ENCODE measurements around the gene EIF1. TPM values are rescaled to one million over a fixed set of nuclear protein-coding genes. Genes with fewer than 3 reads are reported as not detected.

EIF1 gene
- total and polyA plus RNA-seq, 2 donors (not counting 3 experiments of a cell fraction or from before 2014, with no cell fraction given): 168 to 814 TPM

DNA sequence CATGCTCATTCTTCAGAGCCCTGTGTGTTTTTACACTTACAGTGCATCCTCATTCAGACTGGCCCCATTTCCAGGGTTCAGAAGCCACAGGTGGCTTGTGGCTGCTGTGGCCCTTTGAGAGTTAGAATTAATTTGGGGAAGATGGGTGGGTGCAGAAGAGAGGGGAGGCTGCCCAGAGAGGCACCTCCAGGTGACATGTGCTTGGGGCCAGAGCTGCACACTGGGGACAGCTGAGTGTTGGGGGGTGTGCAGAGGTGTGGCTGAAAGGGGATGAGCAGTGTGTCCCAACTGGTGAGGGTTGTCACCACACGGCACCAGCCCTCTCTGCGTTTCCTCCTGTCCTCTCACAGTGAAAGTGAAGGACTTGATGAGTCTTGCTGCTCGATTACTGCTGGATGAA lies 6.9 kb upstream of the EIF1 start:
- Histone ChIP-seq H3K4me3 (replicated peaks in 1 of 3; ENCODE audit: insufficient read depth in 1 of 3, low read depth in 1 of 3, low read length in 3 of 3) (no peak overlapping the region), H3K4me2 (ENCODE audit: insufficient read depth, low read length) (no peak overlapping the region), H3K36me3 (ENCODE audit: control insufficient read depth in 2 of 2, extremely low read depth in 1 of 2, insufficient read depth in 2 of 2, low read length in 2 of 2) (no peaks in the 10 kb centered on the region), H3K9ac (replicated peaks; ENCODE audit: extremely low read depth, insufficient read depth, low read length) (no peak overlapping the region), H4K20me1 (replicated peaks; ENCODE audit: control insufficient read depth, extremely low read depth, insufficient read depth, low read length) (no peaks in the 10 kb centered on the region), H3K27ac (ENCODE audit: insufficient read depth, low read depth, low read length) (no peak overlapping the region), H3K79me2 (ENCODE audit: control insufficient read depth, insufficient read depth, low read length) (no peaks in the 10 kb centered on the region), H2AFZ (ENCODE audit: low read depth, low read length) (no peak overlapping the region), H3K9me3 (replicated peaks; ENCODE audit: control insufficient read depth, insufficient read depth, low read length) (no peaks in the 10 kb centered on the region), H3K4me1 (ENCODE audit: control insufficient read depth, extremely low read depth, insufficient read depth, low read length) (peaks cover 14% of the 10 kb centered on the region), H3K27me3 (ENCODE audit: control insufficient read depth in 2 of 2, insufficient read depth in 2 of 2, low read length in 2 of 2) (peaks cover 0 to 3% of the 10 kb centered on the region in 2 experiments), H3K9me1 (replicated peaks; ENCODE audit: control insufficient read depth, extremely low read depth, insufficient read depth, low read length) (no peaks in the 10 kb centered on the region)
- no peak for DNase-seq (ENCODE audit: low read depth, low spot score)
- no peak for FAIRE-seq
- BruUV-seq (replicated peaks): no TSS peak
- intact Hi-C loops (cut with micrococcal nuclease) (no loop called here), dilution Hi-C loops (cut with MboI; ENCODE audit: extremely low pct_ligation_motif_present, low sequenced_read_pairs) (no loop called here)
- TF ChIP-seq POLR2A (IDR thresholded peaks at IDR 0.05; ENCODE audit: low read depth, low read length): no peak
- no peak for TF ChIP-seq EZH2 (IDR thresholded peaks at IDR 0.05; ENCODE audit: borderline replicate concordance, low read depth, low read length, severe bottlenecking)
- TF ChIP-seq CTCF (IDR thresholded peaks at IDR 0.05; ENCODE audit: extremely low read depth in 1 of 2, insufficient read depth in 1 of 2, low read depth in 1 of 2, low read length in 2 of 2): no peak
- TF ChIP-seq JUN (IDR thresholded peaks at IDR 0.05; ENCODE audit: borderline replicate concordance, insufficient read depth, insufficient read length, low read depth): no peak
- TF ChIP-seq POLR2AphosphoS5 (IDR thresholded peaks at IDR 0.05; ENCODE audit: insufficient read depth, low read depth, low read length): no peak
- no peak for TF ChIP-seq FOS (IDR thresholded peaks at IDR 0.05; ENCODE audit: borderline replicate concordance, insufficient read depth, low read length)
- CTCF ChIA-PET: interaction anchor here (0.7 to 4.5 kb wide), 3 partner anchors 14 to 19 kb away, joined by 3 to 20 read pairs (median 8); no protein-coding TSS in a partner anchor
- POLR2A ChIA-PET: interaction anchor here (1.9 kb wide), 1 partner anchor 8 kb away, joined by 8 read pairs; no protein-coding TSS in a partner anchor

DNA sequence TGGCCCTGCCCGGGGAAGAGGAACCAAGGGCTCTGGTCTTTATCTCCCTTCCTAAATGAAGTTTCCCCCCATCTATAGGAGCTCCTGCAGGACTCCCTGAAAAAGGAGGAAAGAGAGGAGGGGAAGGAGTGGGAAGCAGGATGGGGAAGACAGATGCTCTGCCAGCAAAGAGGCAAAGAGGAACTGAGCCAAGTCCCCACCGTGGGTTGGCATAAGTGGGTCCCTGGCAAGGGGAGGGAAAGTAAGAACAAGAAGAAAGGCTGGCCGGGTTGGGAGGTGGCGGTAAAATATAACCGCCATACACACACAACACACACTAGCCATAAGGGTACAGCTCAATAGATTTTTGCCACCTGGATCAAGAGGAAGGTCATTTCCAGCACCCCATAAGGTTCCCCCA lies 6.1 kb upstream of the EIF1 start:
- no peak overlapping the region for H3K4me3 ChIP-seq (replicated peaks in 1 of 3; ENCODE audit: insufficient read depth in 1 of 3, low read depth in 1 of 3, low read length in 3 of 3)
- BruUV-seq (replicated peaks): no TSS peak
- no peaks in the 10 kb centered on the region for H3K9me3 ChIP-seq (replicated peaks; ENCODE audit: control insufficient read depth, insufficient read depth, low read length)
- CTCF ChIA-PET: no interaction called here
- POLR2A ChIA-PET: no interaction called here
- H2AFZ ChIP-seq (ENCODE audit: low read depth, low read length): no peak overlapping the region
- H3K9me1 ChIP-seq (replicated peaks; ENCODE audit: control insufficient read depth, extremely low read depth, insufficient read depth, low read length): no peaks in the 10 kb centered on the region
- no peaks in the 10 kb centered on the region for H3K79me2 ChIP-seq (ENCODE audit: control insufficient read depth, insufficient read depth, low read length)
- dilution Hi-C loops (cut with MboI; ENCODE audit: extremely low pct_ligation_motif_present, low sequenced_read_pairs) (no loop called here), intact Hi-C loops (cut with micrococcal nuclease) (no loop called here)
- no peaks in the 10 kb centered on the region for H4K20me1 ChIP-seq (replicated peaks; ENCODE audit: control insufficient read depth, extremely low read depth, insufficient read depth, low read length)
- H3K27ac ChIP-seq (ENCODE audit: insufficient read depth, low read depth, low read length): no peak overlapping the region
- no peaks in the 10 kb centered on the region for H3K36me3 ChIP-seq (ENCODE audit: control insufficient read depth in 2 of 2, extremely low read depth in 1 of 2, insufficient read depth in 2 of 2, low read length in 2 of 2)
- H3K9ac ChIP-seq (replicated peaks; ENCODE audit: extremely low read depth, insufficient read depth, low read length): no peak overlapping the region
- TF ChIP-seq GATA2 (IDR thresholded peaks at IDR 0.05; ENCODE audit: insufficient read depth, insufficient read length, low read depth, low read length): no peak
- no peak for TF ChIP-seq FOS (IDR thresholded peaks at IDR 0.05; ENCODE audit: borderline replicate concordance, insufficient read depth, low read length)
- no peak for TF ChIP-seq POLR2AphosphoS5 (IDR thresholded peaks at IDR 0.05; ENCODE audit: insufficient read depth, low read depth, low read length)
- no peak for TF ChIP-seq CTCF (IDR thresholded peaks at IDR 0.05; ENCODE audit: extremely low read depth in 1 of 2, insufficient read depth in 1 of 2, low read depth in 1 of 2, low read length in 2 of 2)
- TF ChIP-seq POLR2A (IDR thresholded peaks at IDR 0.05; ENCODE audit: low read depth, low read length): no peak
- H3K4me1 ChIP-seq (ENCODE audit: control insufficient read depth, extremely low read depth, insufficient read depth, low read length): peaks cover 14% of the 10 kb centered on the region
- DNase-seq (ENCODE audit: low read depth, low spot score) (no peak), FAIRE-seq (no peak)
- H3K27me3 ChIP-seq (ENCODE audit: control insufficient read depth in 2 of 2, insufficient read depth in 2 of 2, low read length in 2 of 2): peaks cover 0 to 3% of the 10 kb centered on the region in 2 experiments
- H3K4me2 ChIP-seq (ENCODE audit: insufficient read depth, low read length): no peak overlapping the region

Measured in endothelial cell of umbilical vein (primary cell).